ENCODE data around the gene OR2G2. TPM values are rescaled to one million over a fixed set of nuclear protein-coding genes. Genes with fewer than 3 reads are reported as not detected.

OR2G2 gene
- total and polyA plus RNA-seq, 8 donors, result not detected

DNA sequence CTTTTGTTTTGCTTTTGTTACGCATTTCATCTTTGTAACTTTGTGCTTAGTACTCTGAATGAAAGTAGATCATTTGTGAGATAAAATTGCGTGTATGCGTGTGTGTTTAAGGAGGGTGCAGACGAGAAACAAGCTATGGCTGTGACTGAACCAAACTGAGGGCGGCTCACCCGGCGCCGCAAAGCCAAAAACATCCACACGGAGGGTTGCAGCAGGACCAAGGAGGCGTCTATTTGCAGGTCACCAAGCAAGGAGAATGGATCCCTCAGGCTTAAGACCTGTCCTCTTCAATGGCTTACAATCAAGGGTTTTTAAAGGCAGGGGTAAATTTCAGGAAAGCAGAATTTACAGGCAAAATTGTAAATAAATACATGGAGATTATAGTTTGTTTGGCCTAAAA is 26.4 kb upstream of the OR2G2 start:
- Histone ChIP-seq H3K4me3 (no peak overlapping the region), H3K27me3 (no peaks in the 10 kb centered on the region), H3K27ac (no peak overlapping the region), H3K9me3 (no peaks in the 10 kb centered on the region), H3K36me3 (no peaks in the 10 kb centered on the region), H3K4me1 (no peaks in the 10 kb centered on the region)
- TF ChIP-seq, protein P1, sequence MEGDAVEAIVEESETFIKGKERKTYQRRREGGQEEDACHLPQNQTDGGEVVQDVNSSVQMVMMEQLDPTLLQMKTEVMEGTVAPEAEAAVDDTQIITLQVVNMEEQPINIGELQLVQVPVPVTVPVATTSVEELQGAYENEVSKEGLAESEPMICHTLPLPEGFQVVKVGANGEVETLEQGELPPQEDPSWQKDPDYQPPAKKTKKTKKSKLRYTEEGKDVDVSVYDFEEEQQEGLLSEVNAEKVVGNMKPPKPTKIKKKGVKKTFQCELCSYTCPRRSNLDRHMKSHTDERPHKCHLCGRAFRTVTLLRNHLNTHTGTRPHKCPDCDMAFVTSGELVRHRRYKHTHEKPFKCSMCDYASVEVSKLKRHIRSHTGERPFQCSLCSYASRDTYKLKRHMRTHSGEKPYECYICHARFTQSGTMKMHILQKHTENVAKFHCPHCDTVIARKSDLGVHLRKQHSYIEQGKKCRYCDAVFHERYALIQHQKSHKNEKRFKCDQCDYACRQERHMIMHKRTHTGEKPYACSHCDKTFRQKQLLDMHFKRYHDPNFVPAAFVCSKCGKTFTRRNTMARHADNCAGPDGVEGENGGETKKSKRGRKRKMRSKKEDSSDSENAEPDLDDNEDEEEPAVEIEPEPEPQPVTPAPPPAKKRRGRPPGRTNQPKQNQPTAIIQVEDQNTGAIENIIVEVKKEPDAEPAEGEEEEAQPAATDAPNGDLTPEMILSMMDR (IDR thresholded peaks at IDR 0.05), result no peak
- DNase-seq (no peak), FAIRE-seq (no peak), ATAC-seq (no peak)
- intact Hi-C loops (cut with DNase I), result no loop called here
- 47 to 57% methylated on average over 10 of the region's 10 CpGs for WGBS, 2 donors

DNA sequence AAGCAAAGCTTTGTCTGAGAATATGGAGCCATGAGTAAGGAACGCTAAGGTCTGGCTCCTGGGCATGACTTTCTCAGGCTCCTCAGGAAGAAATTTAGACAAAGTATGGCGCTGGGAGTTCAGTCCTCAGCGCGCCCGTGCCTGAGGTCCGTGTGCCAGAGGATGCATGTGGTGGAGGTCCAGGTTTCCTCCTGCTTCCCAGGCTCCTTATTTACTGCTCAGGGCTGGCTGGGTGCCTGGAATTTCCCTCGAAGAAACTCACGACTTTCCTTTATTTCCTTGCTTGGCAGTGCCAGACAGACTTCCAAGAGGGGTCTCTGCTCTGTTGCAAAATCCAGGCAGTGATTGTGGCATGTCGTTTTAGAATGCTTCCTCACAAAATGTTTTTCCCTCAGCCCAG is 26.0 kb upstream of the OR2G2 start:
- DNase-seq (no peak), ATAC-seq (no peak), FAIRE-seq (no peak)
- no peaks in the 10 kb centered on the region for H3K27me3 ChIP-seq
- no peak overlapping the region for H3K27ac ChIP-seq
- H3K9me3 ChIP-seq, result no peaks in the 10 kb centered on the region
- no peaks in the 10 kb centered on the region for H3K36me3 ChIP-seq
- H3K4me3 ChIP-seq, result no peak overlapping the region
- H3K4me1 ChIP-seq, result no peaks in the 10 kb centered on the region
- TF ChIP-seq, protein P1 (IDR thresholded peaks at IDR 0.05), result no peak
- intact Hi-C loops (cut with DNase I), result no loop called here
- WGBS, 2 donors, result 50 to 51% methylated on average over 9 of the region's 9 CpGs

DNA sequence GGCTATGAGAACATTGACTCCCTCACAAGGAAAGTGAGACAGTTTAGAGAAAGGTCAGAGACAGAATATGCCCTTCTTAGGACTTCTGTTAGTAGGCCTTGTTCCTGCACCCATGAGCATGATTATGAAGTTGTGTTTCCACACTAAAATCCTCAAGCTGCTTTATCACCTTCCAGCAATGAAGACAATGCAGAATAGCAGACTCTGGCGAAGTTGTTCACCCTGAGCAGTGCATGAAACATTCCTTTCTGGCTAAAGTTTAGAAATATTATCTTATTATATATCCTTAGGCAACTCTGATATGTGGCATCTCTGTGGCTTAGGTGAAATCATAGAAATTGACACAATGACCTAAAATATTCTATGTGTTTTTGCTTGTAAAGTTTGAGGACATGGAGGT is 13.9 kb upstream of the OR2G2 start:
- H3K36me3 ChIP-seq, result no peaks in the 10 kb centered on the region
- no peaks in the 10 kb centered on the region for H3K27me3 ChIP-seq
- TF ChIP-seq, protein P1 (IDR thresholded peaks at IDR 0.05), result no peak
- no peak overlapping the region for H3K27ac ChIP-seq
- H3K4me1 ChIP-seq, result no peaks in the 10 kb centered on the region
- ATAC-seq (no peak), DNase-seq (no peak), FAIRE-seq (no peak)
- 41 to 47% methylated on average over 1 of the region's 1 CpG for WGBS, 2 donors
- no peak overlapping the region for H3K4me3 ChIP-seq
- H3K9me3 ChIP-seq, result no peaks in the 10 kb centered on the region
- intact Hi-C loops (cut with DNase I), result no loop called here

DNA sequence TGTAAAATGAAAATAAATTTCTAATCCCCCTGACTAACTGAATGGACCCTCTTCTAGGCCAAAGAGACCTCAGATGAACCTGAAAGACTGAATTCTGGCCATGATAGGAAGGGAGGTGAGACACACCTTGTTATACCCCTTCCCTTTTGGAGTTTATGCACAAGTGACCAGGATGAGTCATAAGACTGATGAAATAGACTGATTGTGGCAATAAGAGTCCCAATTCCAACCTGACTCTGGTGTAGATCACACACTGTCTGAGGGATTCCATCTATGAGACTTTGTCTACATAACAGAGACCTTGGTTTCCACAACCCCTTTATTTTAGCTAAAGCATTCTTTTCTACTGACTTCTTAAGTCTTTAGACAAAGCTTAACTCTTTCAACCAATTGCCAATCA is 13.5 kb upstream of the OR2G2 start:
- intact Hi-C loops (cut with DNase I), result no loop called here
- H3K27me3 ChIP-seq, result no peaks in the 10 kb centered on the region
- TF ChIP-seq, protein P1 (IDR thresholded peaks at IDR 0.05), result no peak
- H3K27ac ChIP-seq, result no peak overlapping the region
- FAIRE-seq, result no peak
- H3K9me3 ChIP-seq, result no peaks in the 10 kb centered on the region
- no peak for DNase-seq
- H3K4me1 ChIP-seq, result no peaks in the 10 kb centered on the region
- no peak for ATAC-seq
- H3K4me3 ChIP-seq, result no peak overlapping the region
- H3K36me3 ChIP-seq, result no peaks in the 10 kb centered on the region

DNA sequence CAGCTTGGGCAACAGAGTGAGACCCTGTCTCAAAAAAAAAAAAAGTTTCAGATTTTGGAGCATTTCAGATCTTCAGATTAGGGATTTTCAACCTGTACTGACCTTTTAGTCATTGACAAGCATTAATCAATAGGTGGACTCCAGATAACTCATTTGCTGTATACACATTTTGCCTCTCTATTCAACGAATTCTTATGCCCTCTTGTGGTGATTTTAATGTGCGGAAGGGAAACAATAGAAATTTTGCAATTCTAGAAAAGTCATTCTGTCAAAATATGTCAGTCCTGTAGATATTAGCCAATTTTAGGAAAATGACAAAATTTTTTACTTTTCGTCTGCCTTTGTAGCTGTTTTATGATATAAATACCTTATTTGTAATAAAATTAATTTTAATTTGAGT is 11.6 kb upstream of the OR2G2 start:
- H3K27ac ChIP-seq, result no peak overlapping the region
- H3K9me3 ChIP-seq, result no peaks in the 10 kb centered on the region
- H3K4me1 ChIP-seq, result no peaks in the 10 kb centered on the region
- FAIRE-seq, result no peak
- H3K27me3 ChIP-seq, result no peaks in the 10 kb centered on the region
- ATAC-seq, result no peak
- intact Hi-C loops (cut with DNase I), result no loop called here
- 26 to 36% methylated on average over 3 of the region's 3 CpGs for WGBS, 2 donors
- no peak for DNase-seq
- TF ChIP-seq, protein P1 (IDR thresholded peaks at IDR 0.05), result no peak
- H3K4me3 ChIP-seq, result no peak overlapping the region
- no peaks in the 10 kb centered on the region for H3K36me3 ChIP-seq
